Thoracic aorta (tissue), 2 donors: ENCODE data around the gene NEURL1. TPM values are rescaled to one million over a fixed set of nuclear protein-coding genes. Genes with fewer than 3 reads are reported as not detected.

ENCODE experiments used
- ATAC-seq: fragments of 150-250 bp; one replicate; pipeline ENCODE4 v1.8.0; 2017; ENCODE audit warnings: low read depth; ENCODE audit not compliant: insufficient number of reproducible peaks, low FRiP score
- DNase-seq: peaks from one replicate; pipeline ENCODE4 v3.0.0-alpha.2; 2020; ENCODE audit warnings: low spot score
- H3K27ac ChIP-seq, 2 donors: fragments of 200-600 bp; sonication (generic); 1 replicate in 1 of 2; 2 replicates in 1 of 2; pipeline ENCODE4 v1.5.1; 2016; ENCODE audit warnings: mild to moderate bottlenecking in 2 of 2, moderate library complexity in 2 of 2
- H3K27me3 ChIP-seq: fragments of 200-600 bp; sonication (generic); replicated peaks from 2 replicates; pipeline ENCODE4 v1.6.0; 2016; ENCODE audit warnings: mild to moderate bottlenecking; ENCODE audit not compliant: insufficient read depth
- H3K36me3 ChIP-seq: fragments of 200-600 bp; sonication (generic); one replicate; pipeline ENCODE4 v1.5.1; 2016
- H3K4me1 ChIP-seq, 2 donors: fragments of 200-600 bp; sonication (generic); 1 replicate in 1 of 2; 2 replicates in 1 of 2; pipeline versions ENCODE4 v1.5.1 to v1.6.0; 2016; ENCODE audit warnings: low read depth in 2 of 2, mild to moderate bottlenecking in 1 of 2; ENCODE audit not compliant: control insufficient read depth in 1 of 2
- H3K4me3 ChIP-seq: fragments of 200-600 bp; sonication (generic); 2 replicates; pipeline ENCODE4 v1.5.1; 2016; ENCODE audit warnings: mild to moderate bottlenecking
- H3K9me3 ChIP-seq: fragments of 200-600 bp; sonication (generic); 2 replicates; pipeline ENCODE4 v1.5.1; 2016
- total RNA-seq, 2 donors: library from RNA; depleted of rRNA; stranded (reverse); fragments of >200 nt; gene quantifications; one replicate each; pipeline versions ENCODE4 v1.1.0 to v1.2.3, GENCODE V29; 2016
- TF ChIP-seq, protein P1 (sequence below): fragments of 200-600 bp; sonication (generic); IDR thresholded peaks from one replicate; pipeline ENCODE4 v1.5.1; 2019; ENCODE audit warnings: antibody characterized with exemption

NEURL1 gene
- total RNA-seq, 2 donors from 2014 or later = 0.28 TPM; not detected in 1

DNA sequence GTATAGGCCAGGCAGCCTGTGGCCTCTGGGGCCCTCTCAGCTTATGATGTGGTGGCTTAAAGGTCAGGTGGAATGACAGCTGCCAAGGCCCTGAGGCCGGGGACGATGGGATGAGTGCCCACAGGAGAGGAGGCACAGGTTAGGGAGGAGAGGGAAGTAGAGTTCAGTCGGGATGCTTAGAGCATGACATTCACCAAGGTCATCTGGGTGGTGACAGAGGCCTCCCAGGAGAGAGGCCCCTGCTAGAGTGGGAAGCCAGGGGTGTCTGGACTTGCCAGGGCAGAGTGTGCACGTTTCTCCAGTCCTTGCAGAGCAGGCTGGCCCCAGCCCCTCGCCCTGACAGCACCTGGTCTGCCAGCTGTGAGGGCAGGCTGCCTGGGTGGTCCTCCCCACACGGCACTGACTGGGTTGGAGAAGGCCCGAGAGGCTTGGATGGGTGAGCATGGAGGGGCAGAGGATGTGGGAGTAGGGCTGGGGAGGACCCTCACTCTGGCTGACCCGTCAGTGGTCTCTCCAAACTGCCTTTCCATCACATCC lies 36.3 kb upstream of the NEURL1 start:
- no peak for DNase-seq
- Histone ChIP-seq H3K4me3 (no peak overlapping the region), H3K36me3 (no peaks in the 10 kb centered on the region), H3K27me3 (no peaks in the 10 kb centered on the region), H3K27ac (no peak overlapping the region), H3K4me1 (peaks cover 6 to 8% of the 10 kb centered on the region in 2 donors), H3K9me3 (no peaks in the 10 kb centered on the region)
- ATAC-seq = no peak
- TF ChIP-seq, protein P1, sequence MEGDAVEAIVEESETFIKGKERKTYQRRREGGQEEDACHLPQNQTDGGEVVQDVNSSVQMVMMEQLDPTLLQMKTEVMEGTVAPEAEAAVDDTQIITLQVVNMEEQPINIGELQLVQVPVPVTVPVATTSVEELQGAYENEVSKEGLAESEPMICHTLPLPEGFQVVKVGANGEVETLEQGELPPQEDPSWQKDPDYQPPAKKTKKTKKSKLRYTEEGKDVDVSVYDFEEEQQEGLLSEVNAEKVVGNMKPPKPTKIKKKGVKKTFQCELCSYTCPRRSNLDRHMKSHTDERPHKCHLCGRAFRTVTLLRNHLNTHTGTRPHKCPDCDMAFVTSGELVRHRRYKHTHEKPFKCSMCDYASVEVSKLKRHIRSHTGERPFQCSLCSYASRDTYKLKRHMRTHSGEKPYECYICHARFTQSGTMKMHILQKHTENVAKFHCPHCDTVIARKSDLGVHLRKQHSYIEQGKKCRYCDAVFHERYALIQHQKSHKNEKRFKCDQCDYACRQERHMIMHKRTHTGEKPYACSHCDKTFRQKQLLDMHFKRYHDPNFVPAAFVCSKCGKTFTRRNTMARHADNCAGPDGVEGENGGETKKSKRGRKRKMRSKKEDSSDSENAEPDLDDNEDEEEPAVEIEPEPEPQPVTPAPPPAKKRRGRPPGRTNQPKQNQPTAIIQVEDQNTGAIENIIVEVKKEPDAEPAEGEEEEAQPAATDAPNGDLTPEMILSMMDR = no peak

DNA sequence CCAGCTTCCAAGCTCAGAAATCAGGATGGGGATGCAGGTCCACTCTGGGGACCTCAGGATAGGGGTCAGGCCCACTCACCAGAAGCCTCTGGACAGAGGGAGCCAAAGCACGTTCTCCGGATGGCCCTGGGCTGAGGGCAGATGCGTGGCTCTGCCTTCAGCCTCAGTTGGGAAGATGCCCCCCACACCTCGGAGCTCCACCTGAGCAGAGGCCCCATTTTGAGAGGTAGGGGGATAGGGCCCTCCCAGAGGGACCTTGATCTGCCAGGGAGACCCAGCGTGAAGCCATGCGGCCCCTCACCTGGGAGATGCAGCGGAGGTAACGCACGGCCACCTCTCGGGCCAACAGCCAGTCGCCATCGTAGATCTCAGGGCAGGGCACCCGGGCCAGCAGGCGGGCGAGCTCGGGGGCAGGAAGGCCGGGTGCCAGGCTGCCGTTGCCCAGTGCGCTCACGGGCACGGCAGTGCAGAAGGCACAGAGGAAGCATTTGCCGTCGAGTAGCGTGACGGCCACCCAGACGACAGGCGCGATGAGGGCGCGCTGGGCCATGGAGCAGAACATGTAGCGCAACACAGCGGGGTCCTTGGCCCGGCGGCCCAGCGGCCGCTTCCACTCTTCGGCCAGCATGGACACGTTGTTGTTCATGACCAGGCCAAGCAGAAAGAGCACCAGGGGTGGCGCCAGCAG lies 35.5 kb upstream of the NEURL1 start:
- no peaks in the 10 kb centered on the region for H3K9me3 ChIP-seq
- H3K27ac ChIP-seq = no peak overlapping the region
- no peaks in the 10 kb centered on the region for H3K27me3 ChIP-seq
- TF ChIP-seq, protein P1 = no peak
- no peak overlapping the region for H3K4me3 ChIP-seq
- H3K36me3 ChIP-seq = no peaks in the 10 kb centered on the region
- peaks cover 0 to under 1% of the 10 kb centered on the region in 2 donors for H3K4me1 ChIP-seq
- ATAC-seq (no peak), DNase-seq (no peak)

DNA sequence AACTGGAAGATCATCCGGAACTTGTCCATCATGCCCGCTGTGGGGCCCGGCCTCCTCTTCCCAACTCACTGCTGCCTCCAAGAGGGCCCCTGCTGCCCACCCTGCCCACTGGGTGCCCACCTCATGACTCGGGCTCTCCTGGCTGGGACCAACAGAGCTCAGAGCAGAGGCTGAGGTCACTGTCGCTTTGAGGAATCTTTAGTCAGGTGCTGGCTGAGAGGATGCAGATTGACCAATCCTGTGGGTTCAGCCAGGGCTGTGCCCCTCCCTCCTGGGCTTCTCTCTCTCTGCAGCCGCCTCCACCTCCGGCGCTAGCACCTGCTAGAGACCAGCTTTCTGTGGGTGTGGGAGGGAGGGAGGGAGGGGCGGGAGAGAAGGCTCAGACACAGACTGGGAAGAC lies 34.8 kb upstream of the NEURL1 start, which contains the start of gene CALHM1:
TSS of gene CALHM1 (minus strand) at position 181 of the 400 bp plus-strand sequence. CDS start at position 32, 149 bp downstream.
- no peak for ATAC-seq
- TF ChIP-seq, protein P1 = no peak

DNA sequence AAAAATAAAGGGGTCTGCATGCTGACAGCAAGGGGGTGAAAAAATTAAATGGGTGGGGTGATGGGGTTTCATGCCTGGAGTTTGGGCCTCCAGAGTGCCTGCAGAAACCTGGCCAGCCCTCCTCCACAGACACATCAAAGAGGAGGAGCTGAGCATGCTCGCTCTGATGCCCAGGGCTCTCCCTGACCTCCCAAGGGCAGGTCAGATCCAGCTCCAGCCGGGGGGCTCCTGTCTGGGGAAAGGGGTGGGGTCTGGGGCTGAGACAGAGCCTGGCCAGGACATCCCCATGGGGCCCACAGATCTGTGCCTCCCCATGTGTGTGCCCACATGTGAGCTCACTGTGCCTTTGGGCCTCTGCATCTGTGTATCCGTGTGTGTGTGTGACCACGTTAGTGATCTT lies 33.9 kb upstream of the NEURL1 start:
- no peaks in the 10 kb centered on the region for H3K9me3 ChIP-seq
- no peaks in the 10 kb centered on the region for H3K4me1 ChIP-seq
- H3K4me3 ChIP-seq = no peak overlapping the region
- TF ChIP-seq, protein P1 = no peak
- no peak for ATAC-seq
- H3K27ac ChIP-seq = no peak overlapping the region
- no peaks in the 10 kb centered on the region for H3K36me3 ChIP-seq
- no peaks in the 10 kb centered on the region for H3K27me3 ChIP-seq
- no peak for DNase-seq

More for the DNA sequence above, 34.8 kb upstream of the NEURL1 start, which contains the start of gene CALHM1:
- no peaks in the 10 kb centered on the region for H3K27me3 ChIP-seq
- no peak within 1 kb of the TSS for H3K4me3 ChIP-seq
- H3K9me3 ChIP-seq = no peaks in the 10 kb centered on the region
- no peak for DNase-seq
- H3K4me1 ChIP-seq = no peaks in the 10 kb centered on the region
- H3K36me3 ChIP-seq = no peaks in the 10 kb centered on the region
- no peak within 1 kb of the TSS for H3K27ac ChIP-seq

DNA sequence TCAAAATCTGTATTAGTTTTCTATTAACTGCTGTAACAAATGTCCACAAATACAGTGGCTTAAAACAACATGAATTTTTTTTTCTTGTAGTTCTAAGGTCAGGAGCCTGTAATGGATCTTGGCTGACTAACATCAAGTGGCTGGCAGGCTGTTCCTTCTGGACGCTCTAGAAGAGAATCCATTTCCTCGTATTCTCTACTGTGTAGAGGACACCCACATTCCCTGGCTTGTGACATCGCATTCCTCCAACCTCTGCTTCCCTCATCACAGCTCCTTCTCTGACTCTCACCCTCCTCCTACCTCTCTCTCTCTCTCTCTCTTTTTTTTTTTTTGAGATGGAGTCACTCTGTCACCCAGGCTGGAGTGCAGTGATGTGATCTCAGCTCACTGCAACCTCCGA lies 30.0 kb upstream of the NEURL1 start:
- ATAC-seq = no peak
- no peak overlapping the region for H3K27ac ChIP-seq

More for the DNA sequence above, 30.0 kb upstream of the NEURL1 start:
- H3K9me3 ChIP-seq = no peaks in the 10 kb centered on the region
- no peaks in the 10 kb centered on the region for H3K36me3 ChIP-seq
- H3K4me1 ChIP-seq = no peaks in the 10 kb centered on the region
- H3K27me3 ChIP-seq = no peaks in the 10 kb centered on the region
- TF ChIP-seq, protein P1 = no peak
- no peak for DNase-seq
- H3K4me3 ChIP-seq = no peak overlapping the region
